Type B pancreatic cell (in vitro differentiated cells): Measurements from ENCODE around the gene TDO2. TPM values are rescaled to one million over a fixed set of nuclear protein-coding genes. Genes with fewer than 3 reads are reported as not detected.

Source experiments
- DNase-seq: peaks from one replicate; pipeline ENCODE4 v3.0.0; 2021; ENCODE audit warnings: mixed read lengths; ENCODE audit not compliant: unreplicated experiment; ENCODE audit errors: extremely low spot score
- H3K27ac Mint-ChIP-seq: 2 replicates; pipeline ENCODE4 v1.8.0; 2021; ENCODE audit warnings: mild to moderate bottlenecking, mixed read lengths
- H3K27me3 Mint-ChIP-seq: 2 replicates; pipeline ENCODE4 v1.8.0; 2021; ENCODE audit warnings: mixed read lengths
- H3K36me3 Mint-ChIP-seq: 2 replicates; pipeline ENCODE4 v1.8.0; 2021; ENCODE audit warnings: mixed read lengths
- H3K4me1 Mint-ChIP-seq: one replicate; pipeline ENCODE4 v1.8.0; 2021; ENCODE audit warnings: mixed read lengths; ENCODE audit not compliant: unreplicated experiment
- H3K4me3 Mint-ChIP-seq: 2 replicates; pipeline ENCODE4 v1.8.0; 2021; ENCODE audit warnings: mild to moderate bottlenecking, mixed read lengths
- H3K9me3 Mint-ChIP-seq: 2 replicates; pipeline ENCODE4 v1.8.0; 2021; ENCODE audit warnings: mixed read lengths
- total RNA-seq: library from RNA; stranded (reverse); gene quantifications from 2 replicates; pipeline ENCODE4 v1.2.1, GENCODE V29; 2021; ENCODE audit warnings: low replicate concordance
- TF ChIP-seq, protein P1 (sequence below): fragments of 200-600 bp; sonication (generic); conservative IDR thresholded peaks from 2 replicates; pipeline ENCODE4 v1.5.0; 2021; ENCODE audit warnings: antibody characterized with exemption, mild to moderate bottlenecking

TDO2 gene
- total RNA-seq, 1 donor from 2014 or later = 10.6 TPM

- H3K4me3 Mint-ChIP-seq = no peak overlapping the region
- no peak overlapping the region for H3K27ac Mint-ChIP-seq
- no peak for DNase-seq
- no peaks in the 10 kb centered on the region for H3K27me3 Mint-ChIP-seq
- H3K9me3 Mint-ChIP-seq = no peaks in the 10 kb centered on the region
- TF ChIP-seq, protein P1, sequence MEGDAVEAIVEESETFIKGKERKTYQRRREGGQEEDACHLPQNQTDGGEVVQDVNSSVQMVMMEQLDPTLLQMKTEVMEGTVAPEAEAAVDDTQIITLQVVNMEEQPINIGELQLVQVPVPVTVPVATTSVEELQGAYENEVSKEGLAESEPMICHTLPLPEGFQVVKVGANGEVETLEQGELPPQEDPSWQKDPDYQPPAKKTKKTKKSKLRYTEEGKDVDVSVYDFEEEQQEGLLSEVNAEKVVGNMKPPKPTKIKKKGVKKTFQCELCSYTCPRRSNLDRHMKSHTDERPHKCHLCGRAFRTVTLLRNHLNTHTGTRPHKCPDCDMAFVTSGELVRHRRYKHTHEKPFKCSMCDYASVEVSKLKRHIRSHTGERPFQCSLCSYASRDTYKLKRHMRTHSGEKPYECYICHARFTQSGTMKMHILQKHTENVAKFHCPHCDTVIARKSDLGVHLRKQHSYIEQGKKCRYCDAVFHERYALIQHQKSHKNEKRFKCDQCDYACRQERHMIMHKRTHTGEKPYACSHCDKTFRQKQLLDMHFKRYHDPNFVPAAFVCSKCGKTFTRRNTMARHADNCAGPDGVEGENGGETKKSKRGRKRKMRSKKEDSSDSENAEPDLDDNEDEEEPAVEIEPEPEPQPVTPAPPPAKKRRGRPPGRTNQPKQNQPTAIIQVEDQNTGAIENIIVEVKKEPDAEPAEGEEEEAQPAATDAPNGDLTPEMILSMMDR = no peak
- peaks cover 1% of the 10 kb centered on the region for H3K4me1 Mint-ChIP-seq
- no peaks in the 10 kb centered on the region for H3K36me3 Mint-ChIP-seq
Measured at GRCh38 chr4:155961575-155961974, 58.1 kb downstream of the TDO2 start.

- peaks cover 7% of the 10 kb centered on the region for H3K4me1 Mint-ChIP-seq
- no peaks in the 10 kb centered on the region for H3K9me3 Mint-ChIP-seq
- H3K27ac Mint-ChIP-seq = no peak overlapping the region
- no peaks in the 10 kb centered on the region for H3K27me3 Mint-ChIP-seq
- no peak for DNase-seq
- H3K36me3 Mint-ChIP-seq = no peaks in the 10 kb centered on the region
- H3K4me3 Mint-ChIP-seq = no peak overlapping the region
- TF ChIP-seq, protein P1 = no peak
Measured at GRCh38 chr4:155962767-155963166, 59.3 kb downstream of the TDO2 start.

DNA sequence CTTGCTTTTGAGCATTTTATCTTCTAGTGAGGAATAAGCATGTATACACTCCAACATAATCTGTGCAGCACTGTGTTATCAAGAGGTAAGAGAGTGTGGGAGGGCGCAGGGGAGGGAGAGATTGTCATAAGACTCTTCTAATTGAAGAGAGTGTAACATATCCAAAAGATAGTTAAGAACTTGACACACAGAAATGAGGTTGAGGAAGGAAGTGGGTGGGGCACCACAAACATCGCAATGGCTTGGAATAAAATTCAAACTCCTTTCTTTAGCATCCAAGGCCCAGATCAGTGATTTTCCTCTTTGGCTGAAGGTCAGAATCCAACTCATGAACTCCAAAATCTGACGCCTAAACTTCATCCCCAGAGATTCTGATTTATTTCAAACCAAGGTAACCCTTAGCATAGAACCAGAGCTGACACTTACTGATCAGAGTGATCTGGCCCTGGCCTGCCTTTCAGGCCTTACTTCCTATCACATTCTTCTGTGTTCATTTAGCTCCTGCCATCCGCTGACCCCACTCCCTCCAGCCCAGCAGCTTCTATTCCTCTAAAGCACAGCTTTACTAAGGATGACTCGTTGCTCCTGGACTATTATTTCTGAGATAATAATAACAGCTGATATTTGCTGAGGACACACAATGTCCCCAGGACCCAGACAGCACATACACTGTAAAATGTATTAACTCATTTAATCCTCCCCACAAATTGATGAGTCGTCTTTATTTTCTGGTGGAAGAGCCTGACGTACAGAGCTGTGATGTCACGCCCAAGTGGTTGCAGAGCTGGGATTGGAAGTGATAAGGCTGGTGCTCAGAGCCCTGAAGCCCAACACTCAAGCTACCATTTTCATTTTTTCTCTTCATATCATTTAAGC, 60.8 kb downstream of the TDO2 start:
- Mint-ChIP-seq H3K4me3 (no peak overlapping the region), H3K27ac (no peak overlapping the region), H3K36me3 (no peaks in the 10 kb centered on the region), H3K4me1 (peaks cover 7% of the 10 kb centered on the region), H3K9me3 (no peaks in the 10 kb centered on the region), H3K27me3 (no peaks in the 10 kb centered on the region)
- TF ChIP-seq, protein P1 = no peak
- no peak for DNase-seq

DNA sequence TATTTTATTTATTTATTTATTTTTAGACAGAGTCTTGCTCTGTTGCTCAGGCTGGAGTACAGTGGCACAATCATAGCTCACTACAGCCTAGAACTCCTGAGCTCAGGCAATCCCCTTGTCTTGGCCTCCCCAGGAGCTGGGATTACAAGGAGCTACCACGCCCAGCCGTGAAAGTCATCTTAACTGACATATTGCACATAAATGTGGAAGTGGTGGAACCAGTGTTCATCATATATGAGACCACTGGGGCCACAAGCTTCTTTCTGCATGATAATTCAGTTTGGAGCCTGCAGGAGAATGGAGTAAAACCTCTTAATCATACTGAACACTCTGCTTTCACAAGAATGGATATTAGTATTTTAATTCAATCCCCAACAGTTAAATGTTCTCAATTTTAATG, 62.7 kb downstream of the TDO2 start:
- H3K27me3 Mint-ChIP-seq = no peaks in the 10 kb centered on the region
- no peak overlapping the region for H3K4me3 Mint-ChIP-seq
- H3K9me3 Mint-ChIP-seq = no peaks in the 10 kb centered on the region
- no peak overlapping the region for H3K27ac Mint-ChIP-seq
- TF ChIP-seq, protein P1 = no peak
- peaks cover 7% of the 10 kb centered on the region for H3K4me1 Mint-ChIP-seq
- H3K36me3 Mint-ChIP-seq = no peaks in the 10 kb centered on the region
- no peak for DNase-seq

GRCh38 chr4:155966731-155967395, 63.4 kb downstream of the TDO2 start:
- DNase-seq = no peak
- H3K4me3 Mint-ChIP-seq = no peak overlapping the region
- peaks cover 7% of the 10 kb centered on the region for H3K4me1 Mint-ChIP-seq
- H3K36me3 Mint-ChIP-seq = no peaks in the 10 kb centered on the region
- no peaks in the 10 kb centered on the region for H3K27me3 Mint-ChIP-seq
- TF ChIP-seq, protein P1 = no peak
- no peaks in the 10 kb centered on the region for H3K9me3 Mint-ChIP-seq
- H3K27ac Mint-ChIP-seq = no peak overlapping the region

Other genes with a start within 250 kb of the TDO2 start
- 6.2 and 8.6 TPM in 2 replicates for gene GUCY1A1, start 236.8 kb upstream of the TDO2 start, total RNA-seq
- gene GUCY1B1, start 144.7 kb upstream of the TDO2 start, total RNA-seq = 3.6 and 6.6 TPM in 2 replicates
- not detected in 2 replicates for gene ASIC5, start 37.4 kb upstream of the TDO2 start, total RNA-seq
- 4.3 and 12.3 TPM in 2 replicates for gene CTSO, start 50.2 kb downstream of the TDO2 start, total RNA-seq